GM12873 (cell line): Measurements from ENCODE around the gene ZNF564.

Experiments
- TF ChIP-seq, protein P1 (sequence below): IDR thresholded peaks from 2 replicates; pipeline ENCODE4 v1.5.1; 2012; ENCODE audit warnings: low read depth, mild to moderate bottlenecking, moderate library complexity, low read length, control low read depth; ENCODE audit not compliant: insufficient read depth; ENCODE audit errors: missing control alignments

Gene ZNF564

DNA sequence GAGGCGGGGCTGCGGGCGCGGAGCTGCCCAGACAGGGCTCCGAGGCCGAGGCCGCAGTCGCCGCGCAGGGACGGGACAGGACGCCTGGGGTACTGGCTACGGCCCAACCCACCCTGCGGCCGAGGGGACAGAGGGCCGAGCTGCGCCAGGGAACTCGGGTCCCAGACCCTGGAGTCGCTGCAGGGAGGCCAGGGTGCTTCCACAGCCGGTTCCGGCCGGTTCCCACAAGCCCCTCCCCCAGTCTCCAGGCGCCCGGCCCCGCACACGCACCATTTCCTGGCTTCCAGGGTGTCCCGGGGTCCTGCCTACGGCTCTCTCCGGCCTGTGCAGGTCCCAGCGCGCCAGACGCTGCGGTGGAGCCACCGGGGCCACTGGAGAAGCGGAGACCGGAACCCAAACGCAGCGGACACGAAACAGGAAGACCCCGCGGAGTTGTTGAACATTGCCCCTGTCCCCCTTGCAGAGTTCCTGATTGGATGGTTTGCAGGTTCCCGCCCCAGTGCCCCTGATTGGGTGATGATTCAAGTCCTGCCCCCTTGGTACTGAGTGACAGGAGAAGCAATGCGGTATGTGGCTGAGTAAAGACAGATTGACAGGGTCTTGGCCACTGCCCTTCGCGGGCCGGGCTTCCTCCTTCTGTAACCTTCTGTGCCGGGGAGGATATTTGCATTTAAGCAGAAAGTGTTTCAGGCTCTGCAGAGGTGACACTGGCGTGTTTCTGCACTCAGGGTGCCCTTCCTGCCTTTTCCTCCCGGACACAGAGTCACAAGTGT is at the start of gene ZNF564:
Gene ZNF564, minus strand, starts transcription at position 423 of the 773 bp plus-strand sequence. Its CDS starts 150 bp downstream, at position 273.
- TF ChIP-seq, protein P1, sequence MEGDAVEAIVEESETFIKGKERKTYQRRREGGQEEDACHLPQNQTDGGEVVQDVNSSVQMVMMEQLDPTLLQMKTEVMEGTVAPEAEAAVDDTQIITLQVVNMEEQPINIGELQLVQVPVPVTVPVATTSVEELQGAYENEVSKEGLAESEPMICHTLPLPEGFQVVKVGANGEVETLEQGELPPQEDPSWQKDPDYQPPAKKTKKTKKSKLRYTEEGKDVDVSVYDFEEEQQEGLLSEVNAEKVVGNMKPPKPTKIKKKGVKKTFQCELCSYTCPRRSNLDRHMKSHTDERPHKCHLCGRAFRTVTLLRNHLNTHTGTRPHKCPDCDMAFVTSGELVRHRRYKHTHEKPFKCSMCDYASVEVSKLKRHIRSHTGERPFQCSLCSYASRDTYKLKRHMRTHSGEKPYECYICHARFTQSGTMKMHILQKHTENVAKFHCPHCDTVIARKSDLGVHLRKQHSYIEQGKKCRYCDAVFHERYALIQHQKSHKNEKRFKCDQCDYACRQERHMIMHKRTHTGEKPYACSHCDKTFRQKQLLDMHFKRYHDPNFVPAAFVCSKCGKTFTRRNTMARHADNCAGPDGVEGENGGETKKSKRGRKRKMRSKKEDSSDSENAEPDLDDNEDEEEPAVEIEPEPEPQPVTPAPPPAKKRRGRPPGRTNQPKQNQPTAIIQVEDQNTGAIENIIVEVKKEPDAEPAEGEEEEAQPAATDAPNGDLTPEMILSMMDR, result no peak

- TF ChIP-seq, protein P1, result no peak
These were observed 46.3 kb upstream of the ZNF564 start for GRCh38 chr19:12597594-12597993.

GRCh38 chr19:12596927-12597548 is 45.8 kb upstream of the ZNF564 start:
- TF ChIP-seq, protein P1, result no peak

GRCh38 chr19:12596485-12596884 is 45.2 kb upstream of the ZNF564 start:
- TF ChIP-seq, protein P1, result no peak

GRCh38 chr19:12581100-12581499 is 29.8 kb upstream of the ZNF564 start:
- TF ChIP-seq, protein P1, result no peak

DNA sequence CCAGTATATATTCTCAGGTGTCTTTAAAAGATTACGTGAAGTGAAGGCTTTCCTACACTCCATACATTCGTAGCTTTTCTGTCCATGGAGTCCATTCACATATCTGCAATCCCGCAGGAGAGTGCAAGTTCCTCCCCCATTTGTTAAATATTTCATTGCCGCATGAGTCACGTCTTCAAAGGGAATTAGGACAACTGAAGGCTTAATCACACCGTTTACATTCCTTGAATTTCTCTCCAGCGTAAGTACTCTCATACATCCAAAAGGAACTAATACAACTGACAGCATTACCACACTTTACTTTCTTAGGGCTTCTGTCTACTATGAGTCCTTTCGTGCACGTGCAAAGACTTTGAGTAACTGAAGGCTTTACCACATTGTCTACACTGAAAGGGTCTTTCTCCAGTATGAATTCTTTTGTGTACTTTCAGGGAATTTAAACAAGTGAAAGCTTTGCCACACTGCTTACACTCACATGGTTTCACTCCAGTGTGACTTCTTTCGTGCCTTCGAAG is 29.0 kb upstream of the ZNF564 start:
- TF ChIP-seq, protein P1, result no peak

DNA sequence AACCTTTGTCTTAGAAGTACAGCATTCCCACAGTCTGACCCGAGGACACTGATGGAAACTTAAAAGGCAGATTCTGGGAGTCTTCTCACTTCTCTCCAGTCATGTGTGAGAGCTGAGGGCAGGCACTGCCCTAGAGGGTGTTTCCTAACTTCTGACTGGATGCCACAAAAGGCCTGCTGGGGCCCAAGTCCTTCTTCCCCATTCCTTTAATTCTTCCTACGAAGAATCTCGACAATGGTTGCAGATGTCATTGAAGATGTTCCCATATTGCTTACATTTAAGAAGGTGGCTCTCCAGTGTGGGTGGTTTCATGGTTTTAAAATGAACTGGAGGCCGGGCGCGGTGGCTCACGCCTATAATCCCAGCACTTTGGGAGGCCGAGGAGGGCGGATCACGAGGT is 27.4 kb upstream of the ZNF564 start:
- TF ChIP-seq, protein P1, result no peak
